ENCODE results near the gene LRRC3.
"Not testable (repeated sequence)": the region's sequence is repeated elsewhere in the genome, so short reads cannot be mapped to it uniquely, and the experiment has no call there.

The LRRC3 gene

GRCh38 chr21:44417621-44418107, 37.6 kb upstream of the LRRC3 start:
- not testable (repeated sequence) for H3K9ac ChIP-seq (ENCODE audit: low read length); H3K27me3 ChIP-seq (ENCODE audit: control insufficient read depth, insufficient read depth, low read length); H3K36me3 ChIP-seq (ENCODE audit: control insufficient read depth, insufficient read depth, low read length); H3K4me1 ChIP-seq (ENCODE audit: control insufficient read depth, insufficient read depth, low read length); H3K27ac ChIP-seq (ENCODE audit: low read depth, low read length); H3K4me3 ChIP-seq (ENCODE audit: low read depth, low read length)
- peaks cover 22% of the 10 kb centered on the region for H3K9me3 ChIP-seq (ENCODE audit: control insufficient read depth, insufficient read depth, low read depth, low read length)

GRCh38 chr21:44418108-44418875, 37.0 kb upstream of the LRRC3 start:
- Histone ChIP-seq H3K9ac (ENCODE audit: low read length) (no peak overlapping the region), H3K4me1 (ENCODE audit: control insufficient read depth, insufficient read depth, low read length) (no peaks in the 10 kb centered on the region), H3K27me3 (ENCODE audit: control insufficient read depth, insufficient read depth, low read length) (no peaks in the 10 kb centered on the region; the same call in 1 of the 2 replicates), H3K9me3 (ENCODE audit: control insufficient read depth, insufficient read depth, low read depth, low read length) (peaks cover 22% of the 10 kb centered on the region), H3K36me3 (ENCODE audit: control insufficient read depth, insufficient read depth, low read length) (no peaks in the 10 kb centered on the region), H3K4me3 (ENCODE audit: low read depth, low read length) (no peak overlapping the region), H3K27ac (ENCODE audit: low read depth, low read length) (no peak overlapping the region)

- H3K4me3 ChIP-seq (ENCODE audit: low read depth, low read length) = no peak overlapping the region
- H3K27me3 ChIP-seq (ENCODE audit: control insufficient read depth, insufficient read depth, low read length) = no peaks in the 10 kb centered on the region; the same call in 1 of the 2 replicates
- H3K36me3 ChIP-seq (ENCODE audit: control insufficient read depth, insufficient read depth, low read length) = no peaks in the 10 kb centered on the region
- no peak overlapping the region for H3K27ac ChIP-seq (ENCODE audit: low read depth, low read length)
- H3K9ac ChIP-seq (ENCODE audit: low read length) = no peak overlapping the region
- H3K9me3 ChIP-seq (ENCODE audit: control insufficient read depth, insufficient read depth, low read depth, low read length) = peaks cover 22% of the 10 kb centered on the region
- no peaks in the 10 kb centered on the region for H3K4me1 ChIP-seq (ENCODE audit: control insufficient read depth, insufficient read depth, low read length)
Observed at GRCh38 chr21:44418876-44419230, 36.5 kb upstream of the LRRC3 start.

- no peaks in the 10 kb centered on the region for H3K4me1 ChIP-seq (ENCODE audit: control insufficient read depth, insufficient read depth, low read length)
- no peak overlapping the region for H3K27ac ChIP-seq (ENCODE audit: low read depth, low read length)
- H3K27me3 ChIP-seq (ENCODE audit: control insufficient read depth, insufficient read depth, low read length) = no peaks in the 10 kb centered on the region; the same call in 1 of the 2 replicates
- peaks cover 22% of the 10 kb centered on the region for H3K9me3 ChIP-seq (ENCODE audit: control insufficient read depth, insufficient read depth, low read depth, low read length)
- H3K4me3 ChIP-seq (ENCODE audit: low read depth, low read length) = no peak overlapping the region
- H3K9ac ChIP-seq (ENCODE audit: low read length) = no peak overlapping the region
- H3K36me3 ChIP-seq (ENCODE audit: control insufficient read depth, insufficient read depth, low read length) = no peaks in the 10 kb centered on the region
Observed at GRCh38 chr21:44419679-44420078, 35.6 kb upstream of the LRRC3 start.

- H3K36me3 ChIP-seq (ENCODE audit: control insufficient read depth, insufficient read depth, low read length) = no peaks in the 10 kb centered on the region
- peaks cover 22% of the 10 kb centered on the region for H3K9me3 ChIP-seq (ENCODE audit: control insufficient read depth, insufficient read depth, low read depth, low read length)
- no peaks in the 10 kb centered on the region for H3K4me1 ChIP-seq (ENCODE audit: control insufficient read depth, insufficient read depth, low read length)
- no peak overlapping the region for H3K4me3 ChIP-seq (ENCODE audit: low read depth, low read length)
- no peak overlapping the region for H3K27ac ChIP-seq (ENCODE audit: low read depth, low read length)
- no peaks in the 10 kb centered on the region; the same call in 1 of the 2 replicates for H3K27me3 ChIP-seq (ENCODE audit: control insufficient read depth, insufficient read depth, low read length)
- no peak overlapping the region for H3K9ac ChIP-seq (ENCODE audit: low read length)
Observed at GRCh38 chr21:44420416-44421205, 34.7 kb upstream of the LRRC3 start.

- Histone ChIP-seq H3K36me3 (ENCODE audit: control insufficient read depth, insufficient read depth, low read length) (no peaks in the 10 kb centered on the region), H3K4me1 (ENCODE audit: control insufficient read depth, insufficient read depth, low read length) (no peaks in the 10 kb centered on the region), H3K9me3 (ENCODE audit: control insufficient read depth, insufficient read depth, low read depth, low read length) (peaks cover 20% of the 10 kb centered on the region), H3K27ac (ENCODE audit: low read depth, low read length) (no peak overlapping the region), H3K4me3 (ENCODE audit: low read depth, low read length) (no peak overlapping the region), H3K9ac (ENCODE audit: low read length) (no peak overlapping the region), H3K27me3 (ENCODE audit: control insufficient read depth, insufficient read depth, low read length) (no peaks in the 10 kb centered on the region)
Observed at GRCh38 chr21:44421901-44422840, 33.1 kb upstream of the LRRC3 start.

- Histone ChIP-seq H3K27me3 (ENCODE audit: control insufficient read depth, insufficient read depth, low read length) (no peaks in the 10 kb centered on the region), H3K9ac (ENCODE audit: low read length) (no peak overlapping the region), H3K9me3 (ENCODE audit: control insufficient read depth, insufficient read depth, low read depth, low read length) (peaks cover 11% of the 10 kb centered on the region), H3K4me1 (ENCODE audit: control insufficient read depth, insufficient read depth, low read length) (peaks cover 4% of the 10 kb centered on the region; the same call in 1 of the 2 replicates), H3K36me3 (ENCODE audit: control insufficient read depth, insufficient read depth, low read length) (no peaks in the 10 kb centered on the region), H3K4me3 (ENCODE audit: low read depth, low read length) (no peak overlapping the region), H3K27ac (ENCODE audit: low read depth, low read length) (no peak overlapping the region)
Observed at GRCh38 chr21:44423312-44423821, 31.9 kb upstream of the LRRC3 start.

GRCh38 chr21:44423941-44424607, 31.2 kb upstream of the LRRC3 start:
- H3K4me3 ChIP-seq (ENCODE audit: low read depth, low read length) = no peak overlapping the region
- peaks cover 4% of the 10 kb centered on the region; the same call in 1 of the 2 replicates for H3K4me1 ChIP-seq (ENCODE audit: control insufficient read depth, insufficient read depth, low read length)
- H3K36me3 ChIP-seq (ENCODE audit: control insufficient read depth, insufficient read depth, low read length) = no peaks in the 10 kb centered on the region
- peaks cover 9% of the 10 kb centered on the region for H3K9me3 ChIP-seq (ENCODE audit: control insufficient read depth, insufficient read depth, low read depth, low read length)
- H3K27ac ChIP-seq (ENCODE audit: low read depth, low read length) = no peak overlapping the region
- H3K9ac ChIP-seq (ENCODE audit: low read length) = no peak overlapping the region
- no peaks in the 10 kb centered on the region for H3K27me3 ChIP-seq (ENCODE audit: control insufficient read depth, insufficient read depth, low read length)

- H3K27ac ChIP-seq (ENCODE audit: low read depth, low read length) = no peak overlapping the region
- no peaks in the 10 kb centered on the region for H3K27me3 ChIP-seq (ENCODE audit: control insufficient read depth, insufficient read depth, low read length)
- H3K4me3 ChIP-seq (ENCODE audit: low read depth, low read length) = no peak overlapping the region
- no peak overlapping the region for H3K9ac ChIP-seq (ENCODE audit: low read length)
- peaks cover 4% of the 10 kb centered on the region; the same call in 1 of the 2 replicates for H3K4me1 ChIP-seq (ENCODE audit: control insufficient read depth, insufficient read depth, low read length)
- no peaks in the 10 kb centered on the region for H3K36me3 ChIP-seq (ENCODE audit: control insufficient read depth, insufficient read depth, low read length)
- H3K9me3 ChIP-seq (ENCODE audit: control insufficient read depth, insufficient read depth, low read depth, low read length) = peaks cover 5% of the 10 kb centered on the region
Observed at GRCh38 chr21:44424608-44425306, 30.6 kb upstream of the LRRC3 start.
